Measurements from ENCODE around the gene THAP3.

GRCh38 chr1:6635161-6635909, 10.7 kb downstream of the THAP3 start:
- TF ChIP-seq ZNF384 (IDR thresholded peaks at IDR 0.05; ENCODE audit: low read depth, low read length) (no peak), SIX5 (IDR thresholded peaks at IDR 0.05; ENCODE audit: borderline replicate concordance in 1 of 2, insufficient read depth in 1 of 2, low read depth in 1 of 2, low read length in 2 of 2) (no peak), CTCF (IDR thresholded peaks at IDR 0.05 in 2 of 3, conservative IDR thresholded peaks at IDR 0.05 in 1 of 3; ENCODE audit: insufficient read depth in 2 of 3, low read depth in 1 of 3, low read length in 3 of 3) (no peak), E2F4 (CRISPR knock-in tag; IDR thresholded peaks at IDR 0.05; ENCODE audit: low read depth) (no peak), NBN (IDR thresholded peaks at IDR 0.05; ENCODE audit: low read depth) (no peak), NCOR1 (IDR thresholded peaks at IDR 0.05) (no peak), ZNF766 (CRISPR knock-in tag; conservative IDR thresholded peaks at IDR 0.05) (no peak), RBM15 (IDR thresholded peaks at IDR 0.05; ENCODE audit: insufficient read depth, low read length) (no peak)

Measured in K562 (cell line).